ENCODE measurements around the gene FBXO36.
"Not testable (repeated sequence)": the region's sequence is repeated elsewhere in the genome, so short reads cannot be mapped to it uniquely, and the experiment has no call there.

FBXO36 gene

GRCh38 chr2:229922449-229923386 is at the start of gene FBXO36:
TSS of gene FBXO36 (plus strand) at chr2:229922503. CDS start at chr2:229922514, 11 bp downstream.
- DNase-seq = peak; percentile 86 to 87

GRCh38 chr2:229873123-229873581 is 49.2 kb upstream of the FBXO36 start:
- no peak for DNase-seq

- no peak for DNase-seq
Observed at GRCh38 chr2:229874647-229875046, 47.7 kb upstream of the FBXO36 start.

- DNase-seq = no peak
Observed at GRCh38 chr2:229875549-229875948, 46.8 kb upstream of the FBXO36 start.

- DNase-seq = no peak
Observed at GRCh38 chr2:229879191-229879950, 42.9 kb upstream of the FBXO36 start.

GRCh38 chr2:229880892-229881586 is 41.3 kb upstream of the FBXO36 start:
- DNase-seq = no peak

- DNase-seq = no peak
Observed at GRCh38 chr2:229882583-229882982, 39.7 kb upstream of the FBXO36 start.

- no peak for DNase-seq
Observed at GRCh38 chr2:229884775-229885699, 37.3 kb upstream of the FBXO36 start.

GRCh38 chr2:229887441-229887840 is 34.9 kb upstream of the FBXO36 start:
- DNase-seq = no peak

- no peak for DNase-seq
Observed at GRCh38 chr2:229888031-229888430, 34.3 kb upstream of the FBXO36 start.

GRCh38 chr2:229889023-229889422 is 33.3 kb upstream of the FBXO36 start:
- DNase-seq = no peak

GRCh38 chr2:229896857-229897256 is 25.4 kb upstream of the FBXO36 start:
- DNase-seq = no peak

GRCh38 chr2:229899604-229900003 is 22.7 kb upstream of the FBXO36 start:
- DNase-seq = no peak

GRCh38 chr2:229900012-229900411 is 22.3 kb upstream of the FBXO36 start:
- no peak for DNase-seq

GRCh38 chr2:229900514-229900913 is 21.8 kb upstream of the FBXO36 start:
- DNase-seq = not testable (repeated sequence)

- DNase-seq = no peak
Observed at GRCh38 chr2:229901819-229902218, 20.5 kb upstream of the FBXO36 start.

- no peak for DNase-seq
Observed at GRCh38 chr2:229903037-229903436, 19.3 kb upstream of the FBXO36 start.

- no peak for DNase-seq
Observed at GRCh38 chr2:229905601-229906000, 16.7 kb upstream of the FBXO36 start.

GRCh38 chr2:229909090-229909489 is 13.2 kb upstream of the FBXO36 start:
- DNase-seq = no peak

- DNase-seq = no peak
Observed at GRCh38 chr2:229910147-229910831, 12.0 kb upstream of the FBXO36 start.

- no peak for DNase-seq
Observed at GRCh38 chr2:229910832-229911412, 11.4 kb upstream of the FBXO36 start.

Measured in activated CD4-positive, alpha-beta T cell treated with anti-CD3 and anti-CD28 coated beads, Interleukin-2, amount 50 U/mL, for 4 hours (primary cell).